ENCODE measurements around the gene ING5.

The ING5 gene

DNA sequence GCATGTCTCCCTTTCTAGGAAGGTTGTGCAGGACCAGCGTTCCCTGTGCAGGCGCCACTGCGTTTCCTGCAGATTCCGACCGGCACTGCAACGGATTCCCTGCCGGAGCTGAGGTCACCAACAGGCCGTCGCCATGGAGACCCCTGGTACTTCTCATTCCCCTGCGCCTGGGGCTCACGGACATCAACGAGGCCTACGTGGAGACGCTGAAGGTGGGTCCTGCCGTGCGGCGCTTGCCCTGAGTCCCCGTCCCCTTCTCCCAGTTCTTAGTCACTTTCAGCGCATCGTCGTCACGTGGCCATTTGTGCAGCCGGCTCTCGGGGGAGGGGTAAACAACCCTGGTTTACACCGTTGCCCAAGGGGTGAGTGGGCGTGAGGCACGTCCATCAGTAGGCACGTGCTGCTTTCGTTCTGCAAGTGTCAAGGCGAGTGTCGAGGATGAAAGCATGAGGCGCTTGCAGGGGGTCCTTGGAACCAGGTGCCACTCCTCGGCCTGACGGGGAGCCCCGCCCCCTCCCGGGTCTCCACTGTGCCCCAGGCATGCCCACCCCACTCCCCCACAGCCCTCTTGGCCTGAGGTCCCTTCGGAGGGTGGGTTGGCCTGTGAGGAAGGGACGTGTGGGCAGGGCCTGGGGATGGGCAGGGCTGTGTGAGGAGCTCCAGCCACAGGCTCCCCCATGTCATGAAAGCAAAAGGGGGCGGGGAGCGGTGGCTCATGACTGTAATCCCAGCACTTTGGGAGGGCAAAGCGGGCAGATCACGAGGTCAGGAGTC lies 35.0 kb upstream of the ING5 start:
- H3K27ac ChIP-seq, result no peak overlapping the region
- TF ChIP-seq, protein P1, sequence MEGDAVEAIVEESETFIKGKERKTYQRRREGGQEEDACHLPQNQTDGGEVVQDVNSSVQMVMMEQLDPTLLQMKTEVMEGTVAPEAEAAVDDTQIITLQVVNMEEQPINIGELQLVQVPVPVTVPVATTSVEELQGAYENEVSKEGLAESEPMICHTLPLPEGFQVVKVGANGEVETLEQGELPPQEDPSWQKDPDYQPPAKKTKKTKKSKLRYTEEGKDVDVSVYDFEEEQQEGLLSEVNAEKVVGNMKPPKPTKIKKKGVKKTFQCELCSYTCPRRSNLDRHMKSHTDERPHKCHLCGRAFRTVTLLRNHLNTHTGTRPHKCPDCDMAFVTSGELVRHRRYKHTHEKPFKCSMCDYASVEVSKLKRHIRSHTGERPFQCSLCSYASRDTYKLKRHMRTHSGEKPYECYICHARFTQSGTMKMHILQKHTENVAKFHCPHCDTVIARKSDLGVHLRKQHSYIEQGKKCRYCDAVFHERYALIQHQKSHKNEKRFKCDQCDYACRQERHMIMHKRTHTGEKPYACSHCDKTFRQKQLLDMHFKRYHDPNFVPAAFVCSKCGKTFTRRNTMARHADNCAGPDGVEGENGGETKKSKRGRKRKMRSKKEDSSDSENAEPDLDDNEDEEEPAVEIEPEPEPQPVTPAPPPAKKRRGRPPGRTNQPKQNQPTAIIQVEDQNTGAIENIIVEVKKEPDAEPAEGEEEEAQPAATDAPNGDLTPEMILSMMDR (conservative IDR thresholded peaks at IDR 0.05), result no peak

DNA sequence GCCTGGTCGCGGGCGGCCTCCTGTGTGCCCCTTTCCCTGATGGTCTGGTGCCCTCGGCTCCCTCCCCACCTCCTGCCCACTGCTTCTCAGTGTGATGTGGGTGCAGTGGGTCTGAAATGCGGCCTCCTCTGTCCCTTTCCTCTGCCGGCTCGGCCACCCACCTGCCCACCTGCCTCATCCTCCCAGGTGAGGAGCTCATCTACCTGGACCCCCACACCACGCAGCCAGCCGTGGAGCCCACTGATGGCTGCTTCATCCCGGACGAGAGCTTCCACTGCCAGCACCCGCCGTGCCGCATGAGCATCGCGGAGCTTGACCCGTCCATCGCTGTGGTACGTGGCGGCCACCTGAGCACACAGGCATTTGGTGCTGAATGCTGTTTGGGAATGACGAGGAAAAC lies 33.5 kb upstream of the ING5 start:
- TF ChIP-seq, protein P1 (conservative IDR thresholded peaks at IDR 0.05), result no peak
- no peak overlapping the region for H3K27ac ChIP-seq

DNA sequence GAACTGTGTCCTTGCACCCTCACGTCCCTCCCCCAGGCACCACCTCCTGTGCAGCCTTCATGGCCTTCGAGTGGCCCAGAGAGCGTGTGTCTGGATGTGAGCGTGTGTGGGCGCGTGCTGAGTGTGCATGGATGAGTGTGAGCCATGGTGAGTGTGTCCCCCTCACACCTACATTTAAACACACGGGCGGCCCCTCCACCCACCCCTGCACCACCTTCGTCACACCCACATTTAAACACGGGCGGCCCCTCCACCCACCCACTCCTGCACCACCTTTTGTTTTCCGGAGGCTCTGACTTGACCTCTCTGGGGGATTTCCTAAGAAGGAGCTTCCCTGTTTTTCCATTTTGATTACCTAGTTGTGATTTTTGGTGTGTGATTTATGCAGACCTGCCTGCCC lies 33.0 kb upstream of the ING5 start:
- TF ChIP-seq, protein P1 (conservative IDR thresholded peaks at IDR 0.05), result no peak
- H3K27ac ChIP-seq, result no peak overlapping the region

DNA sequence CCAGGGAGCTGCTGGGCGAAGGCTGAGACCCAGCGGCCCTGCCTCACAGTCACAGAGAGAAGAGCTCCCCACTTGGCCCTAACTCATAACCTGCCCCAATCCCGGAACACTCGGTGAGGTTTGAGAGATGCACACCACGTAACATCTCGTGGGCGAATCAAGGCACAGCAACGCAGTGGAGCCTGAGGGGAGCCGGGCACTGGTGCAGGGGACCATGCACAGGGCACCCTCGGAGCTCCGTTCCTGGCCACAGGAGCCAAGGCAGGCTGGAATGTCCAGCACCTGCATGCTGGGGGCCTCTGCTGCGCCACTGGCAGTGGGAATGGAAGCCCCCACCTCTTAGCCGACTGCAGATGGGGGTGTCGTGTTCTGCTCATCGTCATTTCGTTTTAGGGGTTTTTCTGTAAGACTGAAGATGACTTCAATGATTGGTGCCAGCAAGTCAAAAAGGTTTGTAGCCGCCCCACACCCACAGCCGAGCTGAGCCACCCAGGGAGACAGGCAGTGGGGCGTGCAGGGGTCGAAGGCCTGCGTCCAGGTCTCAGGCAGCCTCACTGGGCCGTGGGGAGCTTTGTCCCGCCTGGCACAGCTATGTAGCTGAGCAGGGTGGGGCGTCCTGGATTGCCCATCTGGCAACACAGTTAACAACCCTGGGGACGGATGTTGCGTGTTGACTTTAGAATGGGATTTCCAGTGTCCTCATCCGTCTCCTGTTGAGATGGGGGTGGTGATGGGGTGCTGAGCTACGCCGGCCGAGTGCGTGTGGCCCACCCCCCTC lies 31.3 kb upstream of the ING5 start:
- H3K27ac ChIP-seq, result no peak overlapping the region
- TF ChIP-seq, protein P1 (conservative IDR thresholded peaks at IDR 0.05), result no peak

DNA sequence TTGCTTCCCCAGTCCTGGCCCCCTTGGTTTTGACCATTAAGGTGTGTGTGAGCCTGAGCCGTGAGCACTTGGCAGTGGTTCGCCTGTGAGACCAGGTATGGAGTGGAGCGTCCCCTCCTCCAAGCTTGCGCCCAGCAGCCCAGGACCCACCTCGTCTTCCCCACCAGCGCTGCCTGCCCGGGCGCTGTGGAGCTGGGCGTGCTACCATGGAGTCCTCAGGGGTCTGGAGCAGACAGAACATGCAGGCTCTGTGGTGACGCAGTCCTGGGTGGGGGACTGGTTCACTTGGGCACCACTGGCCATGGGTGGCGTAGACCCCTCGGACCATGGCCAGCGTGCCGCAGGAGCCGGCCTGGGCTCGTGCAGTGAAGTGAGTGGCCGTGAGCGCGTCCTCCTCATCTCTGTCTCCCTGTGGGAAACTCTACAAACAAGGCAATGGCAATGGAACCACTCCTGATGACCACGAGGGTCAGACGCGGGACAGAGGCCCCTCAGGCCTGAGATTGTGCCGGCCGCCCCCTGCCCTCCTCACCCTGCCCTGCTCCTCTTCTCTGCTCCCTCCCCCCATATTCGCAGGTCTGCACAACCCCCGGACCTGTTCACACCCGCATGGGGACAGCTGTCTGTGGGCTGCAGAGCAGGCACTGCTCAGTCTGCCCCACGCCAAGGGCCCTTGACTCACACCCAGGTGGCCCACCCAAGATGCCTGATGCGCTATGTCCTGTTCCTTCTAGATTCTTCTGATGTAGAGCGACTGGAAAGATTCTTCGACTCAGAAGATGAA lies 30.2 kb upstream of the ING5 start:
- TF ChIP-seq, protein P1 (conservative IDR thresholded peaks at IDR 0.05), result no peak
- no peak overlapping the region for H3K27ac ChIP-seq

DNA sequence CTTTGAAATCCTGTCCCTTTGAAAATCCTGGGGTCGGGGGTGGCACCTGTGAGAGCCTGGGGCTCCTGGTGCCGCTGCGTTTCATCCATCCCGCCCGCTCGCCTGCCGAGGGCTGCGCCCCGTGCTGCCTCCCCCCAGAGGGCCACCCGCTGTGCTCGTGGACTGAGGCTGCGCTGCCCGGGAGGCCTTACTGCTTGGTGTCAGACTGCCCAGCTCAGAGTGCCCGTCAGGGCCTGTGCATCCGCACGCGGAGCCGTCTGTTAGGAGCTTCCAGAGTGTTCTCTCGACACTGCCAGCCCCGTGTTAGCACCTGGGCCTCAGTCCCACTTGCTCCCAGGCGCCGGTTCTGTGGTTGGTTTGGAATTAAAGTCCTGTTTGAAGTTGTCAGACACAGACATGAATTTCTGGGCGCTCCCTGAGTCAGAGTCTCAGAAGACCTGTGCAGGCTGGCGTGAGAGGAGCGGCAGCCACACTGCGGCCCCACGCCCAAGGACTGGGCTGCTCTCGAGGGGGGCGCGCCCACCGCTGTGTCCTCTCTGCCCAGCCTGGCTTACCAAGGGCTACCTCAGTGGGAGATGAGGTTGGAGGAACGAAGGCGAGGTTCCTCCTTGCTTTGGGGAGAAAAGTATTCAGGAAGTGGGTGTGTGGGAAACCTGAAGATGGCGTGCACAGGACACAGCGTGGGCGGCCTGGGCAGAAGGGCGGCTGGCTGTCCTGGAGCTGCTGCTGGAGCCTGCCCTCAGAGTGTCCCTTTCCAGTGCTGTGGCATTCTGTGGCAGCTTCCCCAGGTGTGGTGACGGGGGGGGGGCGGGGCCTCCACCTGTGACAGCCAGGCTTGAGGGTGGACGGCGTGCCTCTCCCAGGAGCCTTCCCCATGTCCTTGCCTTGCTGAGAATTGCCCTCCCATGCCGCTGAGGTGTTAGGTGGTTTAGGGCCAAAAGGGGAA lies 29.3 kb upstream of the ING5 start:
- no peak overlapping the region for H3K27ac ChIP-seq
- TF ChIP-seq, protein P1 (conservative IDR thresholded peaks at IDR 0.05), result no peak
